ENCODE results near the gene TMPRSS7. TPM values are rescaled to one million over a fixed set of nuclear protein-coding genes. Genes with fewer than 3 reads are reported as not detected.

The TMPRSS7 gene
- polyA plus RNA-seq, 1 of the 3 experiments (the other 2 are of a cell fraction): 0.02 TPM

GRCh38 chr3:112000367-112000771, 34.2 kb upstream of the TMPRSS7 start (continued):
- no peak for TF ChIP-seq IRF3 (IDR thresholded peaks at IDR 0.05; ENCODE audit: low read depth, low read length)
- no peak for TF ChIP-seq EP300 (IDR thresholded peaks at IDR 0.05; ENCODE audit: borderline replicate concordance in 1 of 2, low read depth in 1 of 2, low read length in 1 of 2)
- no peak for TF ChIP-seq ZBTB33 (IDR thresholded peaks at IDR 0.05; ENCODE audit: borderline replicate concordance, low read depth)
- no peak; the same call in 1 of the 2 replicates for TF ChIP-seq MXI1 (IDR thresholded peaks at IDR 0.05; ENCODE audit: low read depth, low read length)
- TF ChIP-seq MEF2A (IDR thresholded peaks at IDR 0.05; ENCODE audit: borderline replicate concordance, low read depth): no peak

- no peaks in the 10 kb centered on the region for H3K79me2 ChIP-seq (ENCODE audit: insufficient read depth)
- H3K9ac ChIP-seq: no peak overlapping the region
- H3K9me3 ChIP-seq: no peaks in the 10 kb centered on the region
- ChIA-PET POLR2A (interaction anchor here (1.0 to 3.0 kb wide), 2 partner anchors 13 to 22 kb away, joined by 3 to 20 read pairs; partner anchors contain the start of gene ABHD10), CTCF (interaction anchor here (1.4 to 14.5 kb wide), 5 partner anchors 10 to 42 kb away, joined by 4 to 165 read pairs (median 12); partner anchors contain the start of gene ABHD10)
- peaks cover 12 to 33% of the 10 kb centered on the region in 2 experiments; a peak in 3 of 4 replicates for H3K4me1 ChIP-seq (ENCODE audit: control insufficient read depth in 1 of 2, insufficient read depth in 2 of 2, low read depth in 1 of 2, low read length in 1 of 2)
- no peaks in the 10 kb centered on the region for H4K20me1 ChIP-seq (ENCODE audit: insufficient read depth)
- H3F3A ChIP-seq (replicated peaks; ENCODE audit: insufficient read depth): no peaks in the 10 kb centered on the region
- H3K4me3 ChIP-seq (ENCODE audit: low read depth in 2 of 2, low read length in 1 of 2): peak overlapping the region in 1 of 2 experiments; percentile 77; a peak in 1 of 4 replicates
- no peak overlapping the region for H2AFZ ChIP-seq (ENCODE audit: low read depth)
- peak overlapping the region; percentile 84 for H3K4me2 ChIP-seq
- peak overlapping the region in 1 of 2 experiments; percentile 96; a peak in 2 of 4 replicates for H3K27ac ChIP-seq (ENCODE audit: low read depth in 2 of 2, low read length in 1 of 2)
- peak; percentile 15 for DNase-seq
- no peaks in the 10 kb centered on the region for H3K27me3 ChIP-seq (ENCODE audit: insufficient read depth)
- TF ChIP-seq EZH2phosphoT487 (IDR thresholded peaks at IDR 0.05; ENCODE audit: borderline replicate concordance, low read depth): no peak
- TF ChIP-seq TEAD4 (IDR thresholded peaks at IDR 0.05; ENCODE audit: borderline replicate concordance, insufficient read depth): no peak
- TF ChIP-seq FOXM1 (IDR thresholded peaks at IDR 0.05; ENCODE audit: low read depth): no peak
- no peak for TF ChIP-seq POLR2AphosphoS5 (IDR thresholded peaks at IDR 0.05; ENCODE audit: low read depth, low read length)
- no peak for TF ChIP-seq MEF2A (IDR thresholded peaks at IDR 0.05; ENCODE audit: borderline replicate concordance, low read depth)
- TF ChIP-seq ZBTB33 (IDR thresholded peaks at IDR 0.05; ENCODE audit: borderline replicate concordance, low read depth): no peak
- TF ChIP-seq IRF3 (IDR thresholded peaks at IDR 0.05; ENCODE audit: low read depth, low read length): no peak
- TF ChIP-seq EP300 (IDR thresholded peaks at IDR 0.05; ENCODE audit: borderline replicate concordance in 1 of 2, low read depth in 1 of 2, low read length in 1 of 2): no peak
- TF ChIP-seq YY1 (IDR thresholded peaks at IDR 0.05; ENCODE audit: low read depth): no peak
- no peak for TF ChIP-seq USF2 (IDR thresholded peaks at IDR 0.05; ENCODE audit: borderline replicate concordance, low read depth, low read length)
- peaks cover 0 to 3% of the 10 kb centered on the region in 2 experiments for H3K36me3 ChIP-seq (replicated peaks in 1 of 2; ENCODE audit: control insufficient read depth in 1 of 2, insufficient read depth in 2 of 2, low read length in 1 of 2)
- no peaks in the 10 kb centered on the region for H3K9me2 ChIP-seq
- 46% methylated on average over 2 of the region's 2 CpGs for WGBS (ENCODE audit: low lambda C conversion rate)
Observed at GRCh38 chr3:112000966-112001365, 33.6 kb upstream of the TMPRSS7 start.

Data from SK-N-SH (cell line).